ENCODE measurements around the gene ESYT2. TPM values are rescaled to one million over a fixed set of nuclear protein-coding genes. Genes with fewer than 3 reads are reported as not detected.

ESYT2 gene
- total and polyA plus RNA-seq, 9 of the 15 experiments (the other 6 are each of a cell fraction or from before 2014, with no cell fraction given) = 5.8 to 86.9 (median 64.7) TPM

GRCh38 chr7:158834878-158835784 lies 5.8 kb upstream of the ESYT2 start (continued):
- no peak for TF ChIP-seq SRSF7 (optimal IDR thresholded peaks at IDR 0.05; ENCODE audit: low read depth, low read length)
- TF ChIP-seq TAF9B (IDR thresholded peaks at IDR 0.05; ENCODE audit: partially characterized antibody) = peak; percentile 72
- TF ChIP-seq EGR1 (conservative IDR thresholded peaks at IDR 0.05) = peak; percentile 52
- TF ChIP-seq ZBTB2 (IDR thresholded peaks at IDR 0.05) = peak; percentile 46; the same call in 1 of the 2 replicates
- peak; percentile 84 for TF ChIP-seq C11orf30 (IDR thresholded peaks at IDR 0.05; ENCODE audit: low read depth)
- no peak for TF ChIP-seq HIVEP1 (CRISPR knock-in tag; IDR thresholded peaks at IDR 0.05)
- TF ChIP-seq CTCFL (IDR thresholded peaks at IDR 0.05; ENCODE audit: borderline replicate concordance, insufficient read depth, low read depth, low read length, poor library complexity, severe bottlenecking) = no peak
- peak in 1 of 2 experiments; percentile 78; a peak in 2 of 4 replicates for TF ChIP-seq RCOR1 (IDR thresholded peaks at IDR 0.05; ENCODE audit: borderline replicate concordance in 1 of 2, low read depth in 2 of 2, low read length in 2 of 2)
- TF ChIP-seq LEF1 (IDR thresholded peaks at IDR 0.05) = peak; percentile 90
- peak; percentile 97 for TF ChIP-seq ARID1B (IDR thresholded peaks at IDR 0.05)
- peak; percentile 53 to 78; a peak in 3 of 4 replicates for TF ChIP-seq HDAC1 (IDR thresholded peaks at IDR 0.05)
- peak; percentile 62; the same call in 1 of the 2 replicates for TF ChIP-seq FOXP1 (CRISPR knock-in tag; IDR thresholded peaks at IDR 0.05)
- peak; percentile 95 for TF ChIP-seq PML (IDR thresholded peaks at IDR 0.05; ENCODE audit: low read length)
- 0 out of 2 replicates have a peak, but pooled peaks have one; percentile 76 for TF ChIP-seq ZNF311 (CRISPR knock-in tag; IDR thresholded peaks at IDR 0.05)
- TF ChIP-seq ZBTB49 (CRISPR knock-in tag; IDR thresholded peaks at IDR 0.05; ENCODE audit: borderline replicate concordance) = 0 out of 2 replicates have a peak, but pooled peaks have one; percentile 35
- TF ChIP-seq TOE1 (IDR thresholded peaks at IDR 0.05; ENCODE audit: borderline replicate concordance) = peak; percentile 99
- no peak for TF ChIP-seq TOE1 (CRISPR knock-in tag; IDR thresholded peaks at IDR 0.05; ENCODE audit: borderline replicate concordance, low read depth)
- peak; percentile 6; the same call in 1 of the 2 replicates for TF ChIP-seq EHMT2 (IDR thresholded peaks at IDR 0.05)
- TF ChIP-seq CBFA2T3 (IDR thresholded peaks at IDR 0.05) = peak; percentile 99
- peak; percentile 99 for TF ChIP-seq RAD51 (IDR thresholded peaks at IDR 0.05; ENCODE audit: borderline replicate concordance, low read depth)
- no peak for TF ChIP-seq TCF7L2 (IDR thresholded peaks at IDR 0.05; ENCODE audit: low read depth, low read length)
- peak; percentile 97 for TF ChIP-seq TAL1 (IDR thresholded peaks at IDR 0.05)
- no peak for TF ChIP-seq MYBL2 (IDR thresholded peaks at IDR 0.05; ENCODE audit: low read depth)
- TF ChIP-seq MYBL2 (CRISPR knock-in tag; IDR thresholded peaks at IDR 0.05; ENCODE audit: borderline replicate concordance) = no peak

All from K562 (cell line).